Ovary (tissue), 9 donors: ENCODE results near the gene RAX. TPM values are rescaled to one million over a fixed set of nuclear protein-coding genes. Genes with fewer than 3 reads are reported as not detected.

Experiments used
- DNase-seq, 5 donors: peaks; one replicate each; pipeline ENCODE4 v3.0.0-alpha.2; 2019 to 2020
- H3K27ac ChIP-seq, 2 donors: fragments of 200-600 bp; one replicate each; pipeline versions ENCODE4 v1.5.1 to v1.8.0; 2019 to 2022
- H3K27me3 ChIP-seq: fragments of 200-600 bp; one replicate; pipeline ENCODE4 v1.8.0; 2022
- H3K36me3 ChIP-seq: fragments of 200-600 bp; sonication (generic); one replicate; pipeline ENCODE4 v1.5.1; 2019
- H3K4me1 ChIP-seq: one replicate; pipeline ENCODE4 v1.8.1; 2013; ENCODE audit warnings: mild to moderate bottlenecking, moderate library complexity; ENCODE audit not compliant: insufficient read depth
- H3K4me3 ChIP-seq: fragments of 200-600 bp; sonication (generic); one replicate; pipeline ENCODE4 v1.5.1; 2017
- H3K9me3 ChIP-seq, 2 donors: fragments of 200-600 bp in 1 of 2; sonication (generic) in 1 of 2; one replicate each; pipeline versions ENCODE4 v1.5.1 to v1.8.1; 2013 to 2019; ENCODE audit warnings: mild to moderate bottlenecking in 1 of 2, moderate library complexity in 1 of 2
- CTCF ChIP-seq, 3 donors: fragments of 450-650 bp in 2 of 3; fragments of 200-600 bp in 1 of 3; IDR thresholded peaks; one replicate each; pipeline versions ENCODE4 v1.5.1 to v1.8.0; 2016 to 2022; ENCODE audit warnings: antibody characterized with exemption in 3 of 3, mild to moderate bottlenecking in 1 of 3
- EP300 ChIP-seq: sonication (generic); formaldehyde crosslinking; IDR thresholded peaks from one replicate; pipeline ENCODE4 v1.6.1; 2017; ENCODE audit warnings: antibody characterized with exemption
- POLR2A ChIP-seq: fragments of 450-650 bp; IDR thresholded peaks from one replicate; pipeline ENCODE4 v1.6.1; 2017; ENCODE audit warnings: antibody characterized with exemption, mild to moderate bottlenecking, moderate library complexity
- WGBS, 3 donors: extraction: QIAGEN DNeasy Blood & Tissue Kit in 1 of 3; methylation state at CpG; one replicate each; pipeline versions ENCODE4 v1.1.5 to v1.1.7; 2013 to 2017; 5-methylcytosine and 5-hydroxymethylcytosine counted together
- intact Hi-C, 4 donors: fragments of 100-400 bp; cut with DNase I; formaldehyde crosslinking; loops; one replicate each; pipeline versions ENCODE4 v1.11.0 to v1.15.1; 2022 to 2023
- polyA plus RNA-seq, 2 donors: library from polyadenylated mRNA; stranded (reverse); fragments of 200-250 nt in 1 of 2; fragments of 350-450 nt in 1 of 2; fragmentation: Illumina TruSeq in 1 of 2; extraction: RNeasy Lipid Tissue Mini Kit (QIAGEN cat#74804) in 1 of 2; gene quantifications; one replicate each; pipeline ENCODE4 v1.2.3, GENCODE V29; 2013 to 2014
- total RNA-seq, 7 donors: library from RNA; depleted of rRNA in 2 of 7; stranded (reverse); fragments of >200 nt in 2 of 7; fragmentation: NEBNext Ultra II Directional in 3 of 7; extraction: Animal tissue kit (Norgen Biotek cat#: 25700) in 3 of 7; gene quantifications; one replicate each; pipeline versions ENCODE4 v1.1.0 to v1.2.4, GENCODE V29; 2016 to 2023
- donor health status: DM: no; HTN: no; CAD: no; lungs with moderate emphysema.
- donor health status: DM: no; HTN: no; CAD: no.
- donor health status: Bipolar disorder and iron deficiency.
- donor health status: DM: yes; HTN: yes; CAD: no.
- donor health status: DM: no; HTN: no; CAD: no.
- donor health status: DM: yes; HTN: yes; CAD: no.

Gene RAX
- total and polyA plus RNA-seq, 9 donors: not detected

- TF ChIP-seq EP300 (no peak), CTCF (IDR thresholded peaks at IDR 0.05) (no peak), POLR2A (no peak)
- H3K4me3 ChIP-seq: no peak overlapping the region
- 2 to 3% (median 3%) methylated on average over 47 of the region's 47 CpGs for WGBS, 3 donors
- no peaks in the 10 kb centered on the region for H3K4me1 ChIP-seq
- no peak for DNase-seq
- intact Hi-C loops: no loop called here
- no peak overlapping the region for H3K27ac ChIP-seq
- H3K36me3 ChIP-seq: no peaks in the 10 kb centered on the region
- no peaks in the 10 kb centered on the region for H3K9me3 ChIP-seq
- H3K27me3 ChIP-seq: no peaks in the 10 kb centered on the region
Measured at GRCh38 chr18:59220784-59221765, 52.2 kb downstream of the RAX start.

DNA sequence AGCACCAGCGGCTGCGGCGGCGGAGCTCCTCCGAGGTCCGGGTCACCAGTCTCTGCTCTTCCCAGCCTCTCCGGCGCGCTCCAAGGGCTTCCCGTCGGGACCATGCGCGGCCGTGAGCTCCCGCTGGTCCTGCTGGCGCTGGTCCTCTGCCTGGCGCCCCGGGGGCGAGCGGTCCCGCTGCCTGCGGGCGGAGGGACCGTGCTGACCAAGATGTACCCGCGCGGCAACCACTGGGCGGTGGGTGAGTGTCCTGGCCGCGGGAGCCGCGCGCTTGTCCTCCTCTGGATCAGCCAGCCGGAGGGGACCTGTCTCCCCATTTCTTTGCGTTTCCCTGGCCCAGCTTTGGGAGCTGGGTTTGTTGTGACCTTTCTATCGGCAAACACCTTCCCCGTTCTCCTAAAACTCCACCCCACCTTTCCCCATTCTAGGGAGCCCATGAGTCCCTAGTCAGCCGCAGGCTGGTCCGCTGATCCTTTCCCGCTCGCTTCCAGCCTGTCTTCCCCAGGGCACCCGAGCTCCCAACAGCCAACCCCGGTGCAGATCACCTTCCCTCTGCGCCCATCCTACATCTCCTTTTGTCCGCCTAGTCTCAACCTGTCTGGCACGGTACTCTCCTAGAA is 53.0 kb downstream of the RAX start:
- no peaks in the 10 kb centered on the region for H3K4me1 ChIP-seq
- 1% methylated on average over 25 to 46 of the region's 46 CpGs for WGBS, 3 donors
- no peak overlapping the region for H3K27ac ChIP-seq
- no peak for DNase-seq
- H3K4me3 ChIP-seq: no peak overlapping the region
- intact Hi-C loops: no loop called here
- H3K27me3 ChIP-seq: no peaks in the 10 kb centered on the region
- TF ChIP-seq CTCF (IDR thresholded peaks at IDR 0.05): no peak
- no peak for TF ChIP-seq POLR2A
- no peak for TF ChIP-seq EP300
- no peaks in the 10 kb centered on the region for H3K36me3 ChIP-seq
- no peaks in the 10 kb centered on the region for H3K9me3 ChIP-seq

DNA sequence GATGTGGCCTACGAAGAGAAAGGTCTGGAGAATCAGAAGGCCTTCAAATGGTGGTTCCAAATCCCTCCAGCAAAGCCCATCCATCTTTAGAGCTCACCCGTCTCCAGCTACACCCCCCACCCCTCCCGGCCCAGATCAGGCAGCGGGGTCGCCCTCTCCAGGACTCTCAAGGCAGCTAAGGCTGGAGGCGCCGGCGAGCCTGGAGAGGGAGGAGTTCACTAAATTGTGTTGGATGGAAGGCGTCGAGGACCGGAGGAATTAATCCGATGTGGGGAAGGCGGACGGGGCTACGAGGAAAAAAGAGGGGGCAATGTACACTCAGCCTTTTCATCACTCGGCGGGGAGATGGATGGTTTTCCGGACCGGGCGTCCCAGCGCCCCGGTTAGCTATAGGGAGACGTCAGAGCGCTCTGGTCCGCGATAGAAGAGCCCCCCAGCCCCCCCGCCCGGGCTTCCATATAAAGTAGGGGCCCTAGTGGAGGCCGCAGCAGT is 53.5 kb downstream of the RAX start, which contains the start of gene GRP:
Gene GRP, plus strand, starts transcription at position 487 of the 492 bp plus-strand sequence. CDS start 108 bp downstream, outside the sequence.
- intact Hi-C loops: no loop called here
- 1 to 2% (median 1%) methylated on average over 27 to 29 of the region's 29 CpGs for WGBS, 3 donors
- H3K36me3 ChIP-seq: no peaks in the 10 kb centered on the region
- H3K27ac ChIP-seq: no peak within 1 kb of the TSS
- H3K27me3 ChIP-seq: no peaks in the 10 kb centered on the region
- no peaks in the 10 kb centered on the region for H3K9me3 ChIP-seq
- TF ChIP-seq EP300: no peak
- no peak for TF ChIP-seq POLR2A
- no peak for TF ChIP-seq CTCF (IDR thresholded peaks at IDR 0.05)
- H3K4me3 ChIP-seq: no peak within 1 kb of the TSS
- no peak for DNase-seq
- no peaks in the 10 kb centered on the region for H3K4me1 ChIP-seq

GRCh38 chr18:59218018-59218417 is 55.2 kb downstream of the RAX start:
- TF ChIP-seq CTCF (IDR thresholded peaks at IDR 0.05) (no peak), POLR2A (no peak), EP300 (no peak)
- WGBS, 3 donors: 50 to 62% (median 59%) methylated on average over 6 of the region's 6 CpGs
- DNase-seq: no peak
- Histone ChIP-seq H3K9me3 (no peaks in the 10 kb centered on the region), H3K4me1 (no peaks in the 10 kb centered on the region), H3K4me3 (no peak overlapping the region), H3K27ac (no peak overlapping the region), H3K36me3 (no peaks in the 10 kb centered on the region), H3K27me3 (no peaks in the 10 kb centered on the region)
- intact Hi-C loops: no loop called here

Other genes with a start within 250 kb of the RAX start
- 10 to 100 TPM; 14.4 to 43.9 (median 32.2) TPM for gene SEC11C, start 133.6 kb downstream of the RAX start, total RNA-seq
- 10 to 100 TPM; 30.1 to 68.4 TPM for gene SEC11C, start 133.6 kb downstream of the RAX start, polyA plus RNA-seq
- 1 to 10 TPM in 1 of 7 donors, not detected in 6; 1.1 TPM for gene GRP, start 53.3 kb downstream of the RAX start, total RNA-seq
- not detected for gene GRP, start 53.3 kb downstream of the RAX start, polyA plus RNA-seq
- gene CPLX4, start 45.2 kb upstream of the RAX start, total RNA-seq: not detected
- not detected for gene CPLX4, start 45.2 kb upstream of the RAX start, polyA plus RNA-seq
- 10 to 100 TPM; 63.4 to 97.8 (median 75.4) TPM for gene LMAN1, start 85.8 kb upstream of the RAX start, total RNA-seq
- gene LMAN1, start 85.8 kb upstream of the RAX start, polyA plus RNA-seq: 10 to 100 TPM; 26.8 to 51.2 TPM